ENCODE results near the gene WWOX.

DNA sequence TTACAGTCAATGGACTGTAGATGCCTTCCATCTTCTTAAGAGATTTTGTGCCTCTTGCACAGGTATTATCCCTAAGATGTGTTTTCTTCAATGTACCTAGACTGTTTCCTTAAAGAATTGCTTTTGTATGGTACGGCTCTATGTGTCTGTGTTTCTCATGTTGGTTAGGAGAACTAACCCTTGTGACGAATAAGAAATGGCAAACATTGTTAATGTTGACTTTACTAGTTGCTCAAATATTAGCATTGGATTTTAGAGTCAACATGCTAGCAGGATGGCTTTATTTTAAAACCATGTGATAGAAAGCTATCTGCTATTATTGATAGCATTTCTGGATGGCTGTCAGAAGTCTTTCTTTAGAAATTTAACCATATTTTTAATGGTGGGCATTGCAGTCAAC is 34.5 kb downstream of the WWOX start:
- TF ChIP-seq POLR2AphosphoS5 (IDR thresholded peaks at IDR 0.05; ENCODE audit: insufficient read depth, low read depth, low read length) (no peak), POLR2A (IDR thresholded peaks at IDR 0.05; ENCODE audit: low read depth, low read length) (no peak), EZH2 (IDR thresholded peaks at IDR 0.05; ENCODE audit: borderline replicate concordance, low read depth, low read length, severe bottlenecking) (no peak), GATA2 (IDR thresholded peaks at IDR 0.05; ENCODE audit: insufficient read depth, insufficient read length, low read depth, low read length) (no peak), FOS (IDR thresholded peaks at IDR 0.05; ENCODE audit: borderline replicate concordance, insufficient read depth, low read length) (no peak), MYC (IDR thresholded peaks at IDR 0.05; ENCODE audit: low read depth, low read length) (no peak)
- TF ChIP-seq, protein P1, sequence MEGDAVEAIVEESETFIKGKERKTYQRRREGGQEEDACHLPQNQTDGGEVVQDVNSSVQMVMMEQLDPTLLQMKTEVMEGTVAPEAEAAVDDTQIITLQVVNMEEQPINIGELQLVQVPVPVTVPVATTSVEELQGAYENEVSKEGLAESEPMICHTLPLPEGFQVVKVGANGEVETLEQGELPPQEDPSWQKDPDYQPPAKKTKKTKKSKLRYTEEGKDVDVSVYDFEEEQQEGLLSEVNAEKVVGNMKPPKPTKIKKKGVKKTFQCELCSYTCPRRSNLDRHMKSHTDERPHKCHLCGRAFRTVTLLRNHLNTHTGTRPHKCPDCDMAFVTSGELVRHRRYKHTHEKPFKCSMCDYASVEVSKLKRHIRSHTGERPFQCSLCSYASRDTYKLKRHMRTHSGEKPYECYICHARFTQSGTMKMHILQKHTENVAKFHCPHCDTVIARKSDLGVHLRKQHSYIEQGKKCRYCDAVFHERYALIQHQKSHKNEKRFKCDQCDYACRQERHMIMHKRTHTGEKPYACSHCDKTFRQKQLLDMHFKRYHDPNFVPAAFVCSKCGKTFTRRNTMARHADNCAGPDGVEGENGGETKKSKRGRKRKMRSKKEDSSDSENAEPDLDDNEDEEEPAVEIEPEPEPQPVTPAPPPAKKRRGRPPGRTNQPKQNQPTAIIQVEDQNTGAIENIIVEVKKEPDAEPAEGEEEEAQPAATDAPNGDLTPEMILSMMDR (IDR thresholded peaks at IDR 0.05; ENCODE audit: extremely low read depth in 1 of 2, insufficient read depth in 1 of 2, low read depth in 1 of 2, low read length in 2 of 2), result no peak
- TF ChIP-seq, protein P2, sequence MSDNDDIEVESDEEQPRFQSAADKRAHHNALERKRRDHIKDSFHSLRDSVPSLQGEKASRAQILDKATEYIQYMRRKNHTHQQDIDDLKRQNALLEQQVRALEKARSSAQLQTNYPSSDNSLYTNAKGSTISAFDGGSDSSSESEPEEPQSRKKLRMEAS (IDR thresholded peaks at IDR 0.05; ENCODE audit: insufficient read depth, insufficient read length), result no peak
